HepG2 (cell line): ENCODE measurements around the gene ATP2B3. TPM values are rescaled to one million over a fixed set of nuclear protein-coding genes. Genes with fewer than 3 reads are reported as not detected.
A peak's percentile ranks its signal among the peaks of the same experiment; 100 is the strongest.

Source experiments
- ELF3 ChIP-seq: IDR thresholded peaks from 2 replicates; pipeline ENCODE4 v1.6.1; 2016; ENCODE audit warnings: missing genetic modification reagents, missing compliant biosample characterization
- GFI1 ChIP-seq: sonication (generic); formaldehyde crosslinking; IDR thresholded peaks from 2 replicates; pipeline ENCODE4 v1.5.0; 2020; ENCODE audit warnings: missing genetic modification reagents, mild to moderate bottlenecking, borderline replicate concordance
- GLI4 ChIP-seq: sonication (generic); formaldehyde crosslinking; IDR thresholded peaks from 2 replicates; pipeline ENCODE4 v1.5.1; 2020; ENCODE audit warnings: missing genetic modification reagents, mild to moderate bottlenecking, moderate library complexity, borderline replicate concordance
- HES4 ChIP-seq: sonication (generic); formaldehyde crosslinking; IDR thresholded peaks from 2 replicates; pipeline ENCODE4 v1.9.0; 2021; ENCODE audit warnings: mild to moderate bottlenecking, missing genetic modification reagents, borderline replicate concordance
- JUNB ChIP-seq: sonication (generic); formaldehyde crosslinking; IDR thresholded peaks from 2 replicates; pipeline ENCODE4 v1.8.0; 2022; ENCODE audit warnings: missing genetic modification reagents, mild to moderate bottlenecking, borderline replicate concordance
- KDM6A ChIP-seq: IDR thresholded peaks from 2 replicates; pipeline ENCODE4 v1.6.1; 2016; ENCODE audit warnings: low read depth
- KMT2A ChIP-seq: sonication (generic); formaldehyde crosslinking; IDR thresholded peaks from 2 replicates; pipeline ENCODE4 v1.4.0; 2020; ENCODE audit warnings: missing genetic modification reagents
- MIXL1 ChIP-seq: IDR thresholded peaks from 2 replicates; pipeline ENCODE4 v1.6.1; 2016
- NFKBIZ ChIP-seq: IDR thresholded peaks from 2 replicates; pipeline ENCODE4 v1.6.1; 2018; ENCODE audit warnings: missing genetic modification reagents, missing compliant biosample characterization
- SMARCC2 ChIP-seq: fragments of 450-650 bp; IDR thresholded peaks from 2 replicates; pipeline ENCODE4 v1.6.1; 2017; ENCODE audit warnings: antibody characterized with exemption, mild to moderate bottlenecking
- SNAPC2 ChIP-seq: sonication (generic); formaldehyde crosslinking; IDR thresholded peaks from 2 replicates; pipeline ENCODE4 v1.8.1; 2022; ENCODE audit warnings: mild to moderate bottlenecking, missing genetic modification reagents
- SRSF1 ChIP-seq: fragments of 200-400 bp; formaldehyde crosslinking; optimal IDR thresholded peaks from 2 replicates; pipeline ENCODE3; 2017; ENCODE audit warnings: mild to moderate bottlenecking, low read depth, low read length, moderate library complexity
- TGIF2 ChIP-seq: IDR thresholded peaks from 2 replicates; pipeline ENCODE4 v1.6.1; 2016; ENCODE audit warnings: control low read depth, missing compliant biosample characterization
- XRCC5 ChIP-seq: fragments of 200-400 bp; formaldehyde crosslinking; optimal IDR thresholded peaks from 2 replicates; pipeline ENCODE3; 2017; ENCODE audit warnings: mild to moderate bottlenecking, low read length
- ZFP1 ChIP-seq: IDR thresholded peaks from 2 replicates; pipeline ENCODE4 v1.6.1; 2016
- ZNF101 ChIP-seq: sonication (generic); formaldehyde crosslinking; IDR thresholded peaks from 2 replicates; pipeline ENCODE4 v1.4.0; 2020; ENCODE audit warnings: mild to moderate bottlenecking, low read depth, missing genetic modification reagents, borderline replicate concordance
- ZNF253 ChIP-seq: sonication (generic); formaldehyde crosslinking; IDR thresholded peaks from 2 replicates; pipeline ENCODE4 v1.8.0; 2022; ENCODE audit warnings: mild to moderate bottlenecking, missing genetic modification reagents, borderline replicate concordance
- ZNF484 ChIP-seq: sonication (generic); formaldehyde crosslinking; IDR thresholded peaks from 2 replicates; pipeline ENCODE4 v1.5.1; 2020; ENCODE audit warnings: mild to moderate bottlenecking, low read depth, missing genetic modification reagents, borderline replicate concordance
- ZNF703 ChIP-seq: sonication (generic); formaldehyde crosslinking; IDR thresholded peaks from 2 replicates; pipeline ENCODE4 v1.5.1; 2020; ENCODE audit warnings: missing genetic modification reagents, mild to moderate bottlenecking, moderate library complexity, borderline replicate concordance
- ZNF749 ChIP-seq: sonication (generic); formaldehyde crosslinking; IDR thresholded peaks from 2 replicates; pipeline ENCODE4 v1.8.0; 2022; ENCODE audit warnings: mild to moderate bottlenecking, missing genetic modification reagents, moderate library complexity, borderline replicate concordance
- ZNF781 ChIP-seq: sonication (generic); formaldehyde crosslinking; IDR thresholded peaks from 2 replicates; pipeline ENCODE4 v1.5.1; 2020; ENCODE audit warnings: borderline replicate concordance, mild to moderate bottlenecking, missing genetic modification reagents; ENCODE audit errors: not compliant biosample characterization
- ZSCAN21 ChIP-seq: sonication (generic); formaldehyde crosslinking; IDR thresholded peaks from 2 replicates; pipeline ENCODE4 v1.8.0; 2022; ENCODE audit warnings: mild to moderate bottlenecking, missing genetic modification reagents, moderate library complexity, borderline replicate concordance
- polyA plus RNA-seq, 8 experiments: library from polyadenylated mRNA; depleted of rRNA in 3 of 8; stranded (reverse) in 7 of 8; unstranded in 1 of 8; fragments of >200 nt; fragmentation: Illumina TruSeq in 4 of 8; extraction: Trizol in 4 of 8; gene quantifications; 2 replicates each; pipeline versions ENCODE4 v1.2.1 to v1.2.3, GENCODE V29; 2011 to 2016; ENCODE audit warnings: low read depth in 4 of 8, missing spikeins in 1 of 8, mixed read lengths in 1 of 8; ENCODE audit not compliant: insufficient read depth in 1 of 8
- total RNA-seq, 5 experiments: library from RNA; depleted of rRNA; stranded (reverse); fragments of >200 nt; fragmentation: Illumina TruSeq; extraction: Trizol; gene quantifications; 2 replicates each; pipeline ENCODE4 v1.2.3, GENCODE V29; 2016; ENCODE audit warnings: low read depth in 1 of 5
- TF ChIP-seq, protein P1 (sequence below): sonication (generic); formaldehyde crosslinking; IDR thresholded peaks from 2 replicates; pipeline ENCODE4 v1.9.0; 2021; ENCODE audit warnings: missing genetic modification reagents, borderline replicate concordance
- TF ChIP-seq, protein P2 (sequence below): sonication (generic); formaldehyde crosslinking; IDR thresholded peaks from 2 replicates; pipeline ENCODE4 v1.5.0; 2020; ENCODE audit warnings: mild to moderate bottlenecking, missing genetic modification reagents, moderate library complexity
- TF ChIP-seq, protein P3 (sequence below): sonication (generic); formaldehyde crosslinking; IDR thresholded peaks from 2 replicates; pipeline ENCODE4 v1.5.1; 2020; ENCODE audit warnings: mild to moderate bottlenecking, missing genetic modification reagents, borderline replicate concordance

Gene ATP2B3
- total and polyA plus RNA-seq, 2 of the 13 experiments (the other 11 are each of a cell fraction or from before 2014, with no cell fraction given) = not detected

DNA sequence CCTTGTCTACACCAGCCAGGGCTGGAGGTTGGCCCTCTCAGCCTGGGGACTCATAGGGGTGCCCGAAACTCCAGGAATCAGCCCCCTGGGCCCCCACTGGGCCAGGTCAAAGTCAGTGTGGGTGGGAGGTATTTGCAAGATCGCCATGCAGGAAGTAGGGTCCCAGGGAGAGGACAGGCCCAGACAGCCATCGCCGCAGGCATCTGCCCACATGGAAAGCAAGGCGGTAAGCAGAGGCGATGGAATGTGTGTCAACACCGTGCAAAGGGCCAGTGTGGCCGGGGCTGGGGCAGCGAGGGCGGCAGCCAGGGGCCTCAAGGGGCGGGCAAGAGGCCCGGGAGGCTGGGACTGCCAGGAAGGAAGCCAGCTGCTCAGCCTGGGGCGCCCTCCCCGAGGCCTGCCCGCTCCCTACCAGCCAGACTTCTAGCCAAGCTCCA is 110.3 kb downstream of the ATP2B3 start (continued):
- TF ChIP-seq, protein P1, sequence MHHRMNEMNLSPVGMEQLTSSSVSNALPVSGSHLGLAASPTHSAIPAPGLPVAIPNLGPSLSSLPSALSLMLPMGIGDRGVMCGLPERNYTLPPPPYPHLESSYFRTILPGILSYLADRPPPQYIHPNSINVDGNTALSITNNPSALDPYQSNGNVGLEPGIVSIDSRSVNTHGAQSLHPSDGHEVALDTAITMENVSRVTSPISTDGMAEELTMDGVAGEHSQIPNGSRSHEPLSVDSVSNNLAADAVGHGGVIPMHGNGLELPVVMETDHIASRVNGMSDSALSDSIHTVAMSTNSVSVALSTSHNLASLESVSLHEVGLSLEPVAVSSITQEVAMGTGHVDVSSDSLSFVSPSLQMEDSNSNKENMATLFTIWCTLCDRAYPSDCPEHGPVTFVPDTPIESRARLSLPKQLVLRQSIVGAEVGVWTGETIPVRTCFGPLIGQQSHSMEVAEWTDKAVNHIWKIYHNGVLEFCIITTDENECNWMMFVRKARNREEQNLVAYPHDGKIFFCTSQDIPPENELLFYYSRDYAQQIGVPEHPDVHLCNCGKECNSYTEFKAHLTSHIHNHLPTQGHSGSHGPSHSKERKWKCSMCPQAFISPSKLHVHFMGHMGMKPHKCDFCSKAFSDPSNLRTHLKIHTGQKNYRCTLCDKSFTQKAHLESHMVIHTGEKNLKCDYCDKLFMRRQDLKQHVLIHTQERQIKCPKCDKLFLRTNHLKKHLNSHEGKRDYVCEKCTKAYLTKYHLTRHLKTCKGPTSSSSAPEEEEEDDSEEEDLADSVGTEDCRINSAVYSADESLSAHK (CRISPR knock-in tag) = no peak
- TF ChIP-seq ELF3 (CRISPR knock-in tag) = peak; percentile 66
- TF ChIP-seq ZFP1 = peak; percentile 26; the same call in 1 of the 2 replicates
- no peak for TF ChIP-seq GLI4
- no peak for TF ChIP-seq NFKBIZ (CRISPR knock-in tag)
- TF ChIP-seq ZNF101 (CRISPR knock-in tag) = no peak
- peak; percentile 49 for TF ChIP-seq ZNF781
- TF ChIP-seq KDM6A = no peak; the same call in 1 of the 2 replicates
- no peak for TF ChIP-seq SMARCC2
- TF ChIP-seq ZNF703 (CRISPR knock-in tag) = no peak
- TF ChIP-seq ZNF484 (CRISPR knock-in tag) = no peak
- TF ChIP-seq SRSF1 = no peak
- no peak; the same call in 1 of the 2 replicates for TF ChIP-seq ZSCAN21 (CRISPR knock-in tag)
- no peak for TF ChIP-seq JUNB (CRISPR knock-in tag)
- peak; percentile 24; the same call in 1 of the 2 replicates for TF ChIP-seq ZNF749 (CRISPR knock-in tag)
- peak; percentile 72; the same call in 1 of the 2 replicates for TF ChIP-seq GFI1
- TF ChIP-seq, protein P2, sequence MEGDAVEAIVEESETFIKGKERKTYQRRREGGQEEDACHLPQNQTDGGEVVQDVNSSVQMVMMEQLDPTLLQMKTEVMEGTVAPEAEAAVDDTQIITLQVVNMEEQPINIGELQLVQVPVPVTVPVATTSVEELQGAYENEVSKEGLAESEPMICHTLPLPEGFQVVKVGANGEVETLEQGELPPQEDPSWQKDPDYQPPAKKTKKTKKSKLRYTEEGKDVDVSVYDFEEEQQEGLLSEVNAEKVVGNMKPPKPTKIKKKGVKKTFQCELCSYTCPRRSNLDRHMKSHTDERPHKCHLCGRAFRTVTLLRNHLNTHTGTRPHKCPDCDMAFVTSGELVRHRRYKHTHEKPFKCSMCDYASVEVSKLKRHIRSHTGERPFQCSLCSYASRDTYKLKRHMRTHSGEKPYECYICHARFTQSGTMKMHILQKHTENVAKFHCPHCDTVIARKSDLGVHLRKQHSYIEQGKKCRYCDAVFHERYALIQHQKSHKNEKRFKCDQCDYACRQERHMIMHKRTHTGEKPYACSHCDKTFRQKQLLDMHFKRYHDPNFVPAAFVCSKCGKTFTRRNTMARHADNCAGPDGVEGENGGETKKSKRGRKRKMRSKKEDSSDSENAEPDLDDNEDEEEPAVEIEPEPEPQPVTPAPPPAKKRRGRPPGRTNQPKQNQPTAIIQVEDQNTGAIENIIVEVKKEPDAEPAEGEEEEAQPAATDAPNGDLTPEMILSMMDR (CRISPR knock-in tag) = peak; percentile 39
- no peak for TF ChIP-seq HES4
- TF ChIP-seq XRCC5 = no peak
- TF ChIP-seq, protein P3, sequence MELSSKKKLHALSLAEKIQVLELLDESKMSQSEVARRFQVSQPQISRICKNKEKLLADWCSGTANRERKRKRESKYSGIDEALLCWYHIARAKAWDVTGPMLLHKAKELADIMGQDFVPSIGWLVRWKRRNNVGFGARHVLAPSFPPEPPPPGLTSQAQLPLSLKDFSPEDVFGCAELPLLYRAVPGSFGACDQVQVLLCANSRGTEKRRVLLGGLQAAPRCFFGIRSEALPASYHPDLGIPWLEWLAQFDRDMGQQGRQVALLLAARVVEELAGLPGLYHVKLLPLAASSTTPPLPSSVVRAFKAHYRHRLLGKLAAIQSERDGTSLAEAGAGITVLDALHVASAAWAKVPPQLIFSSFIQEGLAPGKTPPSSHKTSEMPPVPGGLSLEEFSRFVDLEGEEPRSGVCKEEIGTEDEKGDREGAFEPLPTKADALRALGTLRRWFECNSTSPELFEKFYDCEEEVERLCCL (CRISPR knock-in tag) = no peak; the same call in 1 of the 2 replicates
- TF ChIP-seq KMT2A (CRISPR knock-in tag) = no peak
- TF ChIP-seq MIXL1 (CRISPR knock-in tag) = no peak
- no peak for TF ChIP-seq SNAPC2
- TF ChIP-seq TGIF2 (CRISPR knock-in tag) = no peak; the same call in 1 of the 2 replicates
- no peak for TF ChIP-seq ZNF253 (CRISPR knock-in tag)
